Hepatocyte (in vitro differentiated cells): Measurements from ENCODE around the gene RNF183. TPM values are rescaled to one million over a fixed set of nuclear protein-coding genes. Genes with fewer than 3 reads are reported as not detected.
A peak's percentile ranks its signal among the peaks of the same experiment; 100 is the strongest.

Source experiments
- DNase-seq: peaks from one replicate; pipeline ENCODE4 v3.0.0-alpha.2; 2016; ENCODE audit warnings: low spot score
- H2AFZ ChIP-seq: fragments of 200-600 bp; sonication (generic); 2 replicates; pipeline ENCODE4 v1.6.0; 2016; ENCODE audit warnings: antibody characterized with exemption, mild to moderate bottlenecking
- H3K27ac ChIP-seq: fragments of 200-600 bp; sonication (generic); 2 replicates; pipeline ENCODE4 v1.5.1; 2016; ENCODE audit warnings: mild to moderate bottlenecking
- H3K27me3 ChIP-seq: fragments of 200-600 bp; sonication (generic); 2 replicates; pipeline ENCODE4 v1.6.1; 2016
- H3K36me3 ChIP-seq: fragments of 200-600 bp; sonication (generic); replicated peaks from 2 replicates; pipeline ENCODE4 v1.5.1; 2016; ENCODE audit warnings: low read depth; ENCODE audit not compliant: insufficient read depth
- H3K4me1 ChIP-seq: fragments of 200-600 bp; sonication (generic); 2 replicates; pipeline ENCODE4 v1.5.1; 2016; ENCODE audit warnings: mild to moderate bottlenecking, moderate library complexity; ENCODE audit not compliant: insufficient read depth
- H3K4me2 ChIP-seq: fragments of 200-600 bp; sonication (generic); 2 replicates; pipeline ENCODE4 v1.6.0; 2016
- H3K4me3 ChIP-seq: fragments of 200-600 bp; sonication (generic); 2 replicates; pipeline ENCODE4 v1.5.1; 2016; ENCODE audit warnings: mild to moderate bottlenecking
- H3K79me2 ChIP-seq: fragments of 200-600 bp; sonication (generic); 2 replicates; pipeline ENCODE4 v1.6.0; 2017; ENCODE audit warnings: mild to moderate bottlenecking
- H3K9me2 ChIP-seq: fragments of 200-600 bp; sonication (generic); replicated peaks from 2 replicates; pipeline ENCODE4 v1.6.0; 2017; ENCODE audit warnings: mild to moderate bottlenecking; ENCODE audit not compliant: insufficient read depth
- H3K9me3 ChIP-seq: fragments of 200-600 bp; sonication (generic); 2 replicates; pipeline ENCODE4 v1.5.1; 2016; ENCODE audit warnings: low read depth, mild to moderate bottlenecking
- H4K20me1 ChIP-seq: fragments of 200-600 bp; sonication (generic); 2 replicates; pipeline ENCODE4 v1.6.0; 2016; ENCODE audit warnings: mild to moderate bottlenecking; ENCODE audit not compliant: insufficient read depth, poor library complexity, severe bottlenecking
- EZH2 ChIP-seq: fragments of 200-600 bp; sonication (generic); IDR thresholded peaks from 2 replicates; pipeline ENCODE4 v1.6.1; 2016; ENCODE audit warnings: antibody characterized with exemption, mild to moderate bottlenecking, borderline replicate concordance
- EZH2phosphoT487 ChIP-seq: fragments of 200-600 bp; sonication (generic); IDR thresholded peaks from one replicate; pipeline ENCODE4 v1.6.1; 2018; ENCODE audit warnings: antibody characterized with exemption, mild to moderate bottlenecking, low read depth, moderate library complexity; ENCODE audit not compliant: unreplicated experiment, severe bottlenecking
- WGBS: methylation state at CpG from one replicate; pipeline ENCODE4 v1.1.6; 2016; ENCODE audit warnings: low lambda C conversion rate; ENCODE audit errors: missing lambda C conversion rate; 5-methylcytosine and 5-hydroxymethylcytosine counted together
- polyA plus RNA-seq: library from polyadenylated mRNA; unstranded; fragments of >200 nt; fragmentation: Nextera tagmentation; extraction: Ambion mirVana; gene quantifications from 2 replicates; pipeline ENCODE4 v1.2.1, GENCODE V29; 2016
- total RNA-seq: library from RNA; depleted of rRNA; stranded (reverse); fragments of >200 nt; gene quantifications from 2 replicates; pipeline ENCODE4 v1.2.3, GENCODE V29; 2014
- TF ChIP-seq, protein P1 (sequence below): fragments of 200-600 bp; sonication (generic); IDR thresholded peaks from 2 replicates; pipeline ENCODE4 v1.5.1; 2016; ENCODE audit warnings: antibody characterized with exemption, mild to moderate bottlenecking; ENCODE audit not compliant: poor library complexity

RNF183 gene, protein sequence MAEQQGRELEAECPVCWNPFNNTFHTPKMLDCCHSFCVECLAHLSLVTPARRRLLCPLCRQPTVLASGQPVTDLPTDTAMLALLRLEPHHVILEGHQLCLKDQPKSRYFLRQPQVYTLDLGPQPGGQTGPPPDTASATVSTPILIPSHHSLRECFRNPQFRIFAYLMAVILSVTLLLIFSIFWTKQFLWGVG
- total RNA-seq, result 0.43 and 3.9 TPM in 2 replicates
- polyA plus RNA-seq, result 0.21 and 0.85 TPM in 2 replicates

GRCh38 chr9:113302792-113303418, at the start of gene RNF183:
RNF183 (minus strand) TSS chr9:113303376; CDS start chr9:113298184, 5,192 bp downstream.
- Histone ChIP-seq H3K4me3 (no peak within 1 kb of the TSS), H3K27ac (peak within 1 kb of the TSS; percentile 70), H3K36me3 (no peaks in the 10 kb centered on the region), H3K27me3 (no peaks in the 10 kb centered on the region), H3K79me2 (no peaks in the 10 kb centered on the region), H3K4me2 (peak within 1 kb of the TSS; percentile 59), H2AFZ (no peak within 1 kb of the TSS), H3K9me3 (no peaks in the 10 kb centered on the region), H4K20me1 (no peaks in the 10 kb centered on the region), H3K4me1 (no peaks in the 10 kb centered on the region), H3K9me2 (no peaks in the 10 kb centered on the region)
- 58% methylated on average over 25 of the region's 25 CpGs for WGBS
- no peak for TF ChIP-seq EZH2
- TF ChIP-seq, protein P1, sequence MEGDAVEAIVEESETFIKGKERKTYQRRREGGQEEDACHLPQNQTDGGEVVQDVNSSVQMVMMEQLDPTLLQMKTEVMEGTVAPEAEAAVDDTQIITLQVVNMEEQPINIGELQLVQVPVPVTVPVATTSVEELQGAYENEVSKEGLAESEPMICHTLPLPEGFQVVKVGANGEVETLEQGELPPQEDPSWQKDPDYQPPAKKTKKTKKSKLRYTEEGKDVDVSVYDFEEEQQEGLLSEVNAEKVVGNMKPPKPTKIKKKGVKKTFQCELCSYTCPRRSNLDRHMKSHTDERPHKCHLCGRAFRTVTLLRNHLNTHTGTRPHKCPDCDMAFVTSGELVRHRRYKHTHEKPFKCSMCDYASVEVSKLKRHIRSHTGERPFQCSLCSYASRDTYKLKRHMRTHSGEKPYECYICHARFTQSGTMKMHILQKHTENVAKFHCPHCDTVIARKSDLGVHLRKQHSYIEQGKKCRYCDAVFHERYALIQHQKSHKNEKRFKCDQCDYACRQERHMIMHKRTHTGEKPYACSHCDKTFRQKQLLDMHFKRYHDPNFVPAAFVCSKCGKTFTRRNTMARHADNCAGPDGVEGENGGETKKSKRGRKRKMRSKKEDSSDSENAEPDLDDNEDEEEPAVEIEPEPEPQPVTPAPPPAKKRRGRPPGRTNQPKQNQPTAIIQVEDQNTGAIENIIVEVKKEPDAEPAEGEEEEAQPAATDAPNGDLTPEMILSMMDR, result no peak
- no peak for TF ChIP-seq EZH2phosphoT487
- peak; percentile 84 for DNase-seq

DNA sequence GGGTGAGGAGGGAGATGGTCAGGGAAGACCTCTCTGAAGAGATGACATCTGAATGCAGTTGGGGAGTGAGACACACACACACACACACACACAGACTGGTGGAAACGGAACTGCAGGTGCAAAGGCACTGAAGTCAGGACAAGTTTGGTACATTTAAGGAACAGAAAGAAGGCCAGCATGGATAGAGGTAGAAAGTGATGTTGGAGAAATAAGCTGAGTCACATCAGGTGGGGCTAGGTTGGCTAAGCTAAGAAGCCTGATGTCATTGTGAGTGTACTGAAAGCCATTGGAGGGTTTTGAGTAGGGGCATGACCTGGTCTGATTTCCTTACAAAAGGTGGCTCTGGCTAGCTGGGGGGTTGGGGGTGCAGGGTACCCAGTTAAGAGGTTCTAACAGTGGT, 49.2 kb upstream of the RNF183 start:
- no peaks in the 10 kb centered on the region for H3K36me3 ChIP-seq
- WGBS, result 70% methylated on average over 1 of the region's 1 CpG
- no peak overlapping the region for H2AFZ ChIP-seq
- H3K27ac ChIP-seq, result no peak overlapping the region
- H3K9me3 ChIP-seq, result no peaks in the 10 kb centered on the region
- H4K20me1 ChIP-seq, result no peaks in the 10 kb centered on the region
- H3K4me2 ChIP-seq, result no peak overlapping the region
- H3K4me1 ChIP-seq, result peaks cover 9% of the 10 kb centered on the region
- peaks cover 20% of the 10 kb centered on the region for H3K27me3 ChIP-seq
- TF ChIP-seq EZH2phosphoT487 (no peak), EZH2 (no peak)
- TF ChIP-seq, protein P1, result no peak
- H3K79me2 ChIP-seq, result no peaks in the 10 kb centered on the region
- no peak overlapping the region for H3K4me3 ChIP-seq
- no peak for DNase-seq
- H3K9me2 ChIP-seq, result no peaks in the 10 kb centered on the region

DNA sequence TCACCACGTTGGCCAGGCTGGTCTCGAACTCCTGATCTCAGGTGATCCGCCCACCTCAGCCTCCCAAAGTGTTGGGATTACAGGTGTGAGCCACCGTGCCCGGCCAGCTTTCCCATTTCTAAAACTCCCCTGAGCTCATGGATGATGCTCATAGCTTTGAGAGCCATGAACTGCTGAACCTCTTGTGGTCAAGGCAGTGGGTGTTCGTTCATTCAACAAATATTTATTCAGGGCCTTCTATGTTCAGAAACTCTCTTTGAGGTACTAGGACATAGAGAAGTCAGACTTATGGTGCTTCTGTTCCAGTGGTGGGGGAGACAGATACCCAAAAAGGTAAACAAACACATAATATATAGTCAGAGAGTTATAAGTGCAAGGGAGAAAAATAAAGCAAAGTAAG, 48.8 kb upstream of the RNF183 start:
- no peak for DNase-seq
- H3K9me3 ChIP-seq, result no peaks in the 10 kb centered on the region
- 78% methylated on average over 6 of the region's 6 CpGs for WGBS
- no peaks in the 10 kb centered on the region for H3K36me3 ChIP-seq
- H3K27ac ChIP-seq, result no peak overlapping the region
- TF ChIP-seq EZH2phosphoT487 (no peak), EZH2 (no peak)
- TF ChIP-seq, protein P1, result no peak
- H3K4me3 ChIP-seq, result no peak overlapping the region
- H3K79me2 ChIP-seq, result no peaks in the 10 kb centered on the region
- no peaks in the 10 kb centered on the region for H3K9me2 ChIP-seq
- H3K27me3 ChIP-seq, result peaks cover 20% of the 10 kb centered on the region
- H4K20me1 ChIP-seq, result no peaks in the 10 kb centered on the region
- H3K4me2 ChIP-seq, result no peak overlapping the region
- peaks cover 9% of the 10 kb centered on the region for H3K4me1 ChIP-seq
- H2AFZ ChIP-seq, result no peak overlapping the region
